ENCODE data around the gene SNRPA. TPM values are rescaled to one million over a fixed set of nuclear protein-coding genes. Genes with fewer than 3 reads are reported as not detected.

Gene SNRPA
- total RNA-seq, 1 donor from 2014 or later = 130 TPM

- TF ChIP-seq CTCF (conservative IDR thresholded peaks at IDR 0.05) = peak; percentile 30
- peak; percentile 96 for DNase-seq (ENCODE audit: extremely low spot score, unreplicated experiment)
- Mint-ChIP-seq H3K4me1 (ENCODE audit: unreplicated experiment) (peaks cover 24% of the 10 kb centered on the region), H3K4me3 (peak overlapping the region; percentile 96), H3K27me3 (no peaks in the 10 kb centered on the region), H3K36me3 (peaks cover 13% of the 10 kb centered on the region), H3K27ac (peak overlapping the region; percentile 100), H3K9me3 (no peaks in the 10 kb centered on the region)
Measured at GRCh38 chr19:40714441-40715299, 36.3 kb upstream of the SNRPA start.

GRCh38 chr19:40716031-40716481 lies 34.9 kb upstream of the SNRPA start:
- peak overlapping the region; percentile 96 for H3K4me3 Mint-ChIP-seq
- H3K27ac Mint-ChIP-seq = peak overlapping the region; percentile 100
- no peak for TF ChIP-seq CTCF (conservative IDR thresholded peaks at IDR 0.05)
- peaks cover 34% of the 10 kb centered on the region for H3K4me1 Mint-ChIP-seq (ENCODE audit: unreplicated experiment)
- H3K9me3 Mint-ChIP-seq = no peaks in the 10 kb centered on the region
- peaks cover 21% of the 10 kb centered on the region for H3K36me3 Mint-ChIP-seq
- H3K27me3 Mint-ChIP-seq = no peaks in the 10 kb centered on the region
- DNase-seq (ENCODE audit: extremely low spot score, unreplicated experiment) = no peak

- TF ChIP-seq CTCF (conservative IDR thresholded peaks at IDR 0.05) = peak; percentile 60
- Mint-ChIP-seq H3K9me3 (no peaks in the 10 kb centered on the region), H3K27ac (peak within 1 kb of the TSS; percentile 100), H3K27me3 (no peaks in the 10 kb centered on the region), H3K4me1 (ENCODE audit: unreplicated experiment) (peaks cover 36% of the 10 kb centered on the region), H3K36me3 (peaks cover 15% of the 10 kb centered on the region), H3K4me3 (peak within 1 kb of the TSS; percentile 97)
- DNase-seq (ENCODE audit: extremely low spot score, unreplicated experiment) = peak; percentile 100
Measured at GRCh38 chr19:40716482-40717324, 34.3 kb upstream of the SNRPA start, which contains the start of the genes COQ8B and ITPKC. Gene COQ8B, minus strand, starts transcription at chr19:40716886. Its CDS starts 2,254 bp downstream, at chr19:40714632. Gene ITPKC, plus strand, starts transcription at chr19:40717112. Its CDS starts 24 bp downstream, at chr19:40717136.

- H3K9me3 Mint-ChIP-seq = no peaks in the 10 kb centered on the region
Measured at GRCh38 chr19:40717325-40717879, 33.6 kb upstream of the SNRPA start.

More at GRCh38 chr19:40717325-40717879, 33.6 kb upstream of the SNRPA start:
- TF ChIP-seq CTCF (conservative IDR thresholded peaks at IDR 0.05) = no peak
- DNase-seq (ENCODE audit: extremely low spot score, unreplicated experiment) = no peak
- peak overlapping the region; percentile 97 for H3K4me3 Mint-ChIP-seq
- H3K4me1 Mint-ChIP-seq (ENCODE audit: unreplicated experiment) = peaks cover 41% of the 10 kb centered on the region
- no peaks in the 10 kb centered on the region for H3K27me3 Mint-ChIP-seq
- peak overlapping the region; percentile 100 for H3K27ac Mint-ChIP-seq
- peaks cover 17% of the 10 kb centered on the region for H3K36me3 Mint-ChIP-seq
